IMR-90 (cell line): ENCODE results near the gene TCERG1L. TPM values are rescaled to one million over a fixed set of nuclear protein-coding genes. Genes with fewer than 3 reads are reported as not detected.

Experiments used
- ATAC-seq: fragments of 200-7000 bp; cut with Tn5 transposase; 2 replicates; pipeline ENCODE4 v1.9.1; 2020; ENCODE audit warnings: low read depth, mild to moderate bottlenecking, moderate library complexity
- BruUV-seq: library from RNA; stranded (reverse); fragments of 400-500 nt; replicated peaks from 2 replicates; lab custom pipeline; 2021; lab: Mats Ljungman, UMichigan
- CTCF ChIA-PET: fragments of 300-600 bp; formaldehyde crosslinking; extraction: SDS; loops from one replicate; lab custom pipeline; 2021; ENCODE audit warnings: antibody characterized with exemption; lab: Yijun Ruan, JAX
- POLR2A ChIA-PET: fragments of 300-600 bp; sonication (Branson Sonifier 250); formaldehyde crosslinking; loops from one replicate; lab custom pipeline; 2022; ENCODE audit warnings: antibody characterized with exemption; ENCODE audit not compliant: unreplicated experiment; lab: Charles Lee
- DNase-seq: peaks from one replicate; pipeline ENCODE4 v3.0.0; 2013
- H2AFZ ChIP-seq: replicated peaks from 2 replicates; pipeline ENCODE3; 2013; ENCODE audit warnings: low read length, mild to moderate bottlenecking; ENCODE audit not compliant: poor library complexity
- H2AK5ac ChIP-seq: 2 replicates; pipeline ENCODE4 v1.6.1; 2013; ENCODE audit warnings: low read depth, low read length, inconsistent platforms
- H2AK9ac ChIP-seq: replicated peaks from 2 replicates; pipeline ENCODE3; 2013; ENCODE audit warnings: mild to moderate bottlenecking, low read depth, low read length, moderate library complexity; ENCODE audit not compliant: poor library complexity
- H2BK120ac ChIP-seq: 2 replicates; pipeline ENCODE4 v1.6.1; 2013; ENCODE audit warnings: low read depth, low read length, inconsistent platforms
- H2BK15ac ChIP-seq: 3 replicates; pipeline ENCODE4 v1.6.1; 2013; ENCODE audit warnings: low read depth, low read length, inconsistent platforms
- H2BK20ac ChIP-seq: 2 replicates; pipeline ENCODE4 v1.6.1; 2013; ENCODE audit warnings: low read depth, mild to moderate bottlenecking, inconsistent platforms, low read length, moderate library complexity
- H2BK5ac ChIP-seq: 2 replicates; pipeline ENCODE4 v1.6.1; 2013; ENCODE audit warnings: mild to moderate bottlenecking, low read depth, low read length, inconsistent platforms; ENCODE audit not compliant: poor library complexity, severe bottlenecking
- H3K14ac ChIP-seq: replicated peaks from 2 replicates; pipeline ENCODE4 v1.6.1; 2013; ENCODE audit warnings: low read depth, low read length, inconsistent platforms
- H3K18ac ChIP-seq: 2 replicates; pipeline ENCODE4 v1.6.1; 2013; ENCODE audit warnings: low read depth, low read length, control low read depth
- H3K23ac ChIP-seq: 2 replicates; pipeline ENCODE4 v1.6.1; 2013; ENCODE audit warnings: low read depth, low read length, inconsistent platforms
- H3K27ac ChIP-seq: 2 replicates; pipeline ENCODE4 v1.5.1; 2013; ENCODE audit warnings: mild to moderate bottlenecking, control low read depth, low read length; ENCODE audit not compliant: insufficient read depth
- H3K27me3 ChIP-seq: 2 replicates; pipeline ENCODE4 v1.6.1; 2013; ENCODE audit warnings: low read length; ENCODE audit not compliant: control insufficient read depth, insufficient read depth
- H3K36me3 ChIP-seq: 2 replicates; pipeline ENCODE4 v1.6.1; 2013; ENCODE audit warnings: low read length, mixed read lengths; ENCODE audit not compliant: control insufficient read depth, insufficient read depth
- H3K4ac ChIP-seq: 2 replicates; pipeline ENCODE4 v1.6.1; 2013; ENCODE audit warnings: low read depth, low read length, inconsistent platforms
- H3K4me1 ChIP-seq: 2 replicates; pipeline ENCODE4 v1.6.1; 2013; ENCODE audit warnings: low read length, mixed read lengths; ENCODE audit not compliant: control insufficient read depth, insufficient read depth
- H3K4me2 ChIP-seq: 2 replicates; pipeline ENCODE4 v1.6.1; 2013; ENCODE audit warnings: low read depth, mild to moderate bottlenecking, control low read depth, low read length, moderate library complexity
- H3K4me3 ChIP-seq: 2 replicates; pipeline ENCODE4 v1.5.1; 2013; ENCODE audit warnings: low read depth, mild to moderate bottlenecking, control low read depth, low read length, moderate library complexity; ENCODE audit not compliant: insufficient read depth
- H3K56ac ChIP-seq: 2 replicates; pipeline ENCODE4 v1.6.1; 2013; ENCODE audit warnings: low read length, inconsistent platforms; ENCODE audit not compliant: insufficient read depth; ENCODE audit errors: extremely low read depth
- H3K79me1 ChIP-seq, 2 experiments: 2 replicates each; pipeline ENCODE4 v1.6.1; 2013; ENCODE audit warnings: low read length in 2 of 2, inconsistent platforms in 1 of 2, low read depth in 1 of 2
- H3K9ac ChIP-seq: 2 replicates; pipeline ENCODE4 v1.6.1; 2013; ENCODE audit warnings: low read depth, low read length, control low read depth
- H3K9me1 ChIP-seq: 2 replicates; pipeline ENCODE4 v1.6.1; 2013; ENCODE audit warnings: low read length, inconsistent platforms; ENCODE audit not compliant: insufficient read depth
- H3K9me3 ChIP-seq: 2 replicates; pipeline ENCODE4 v1.6.1; 2013; ENCODE audit warnings: low read length; ENCODE audit not compliant: control insufficient read depth, insufficient read depth
- H4K20me1 ChIP-seq: 2 replicates; pipeline ENCODE4 v1.6.1; 2013; ENCODE audit warnings: low read length, inconsistent platforms; ENCODE audit not compliant: insufficient read depth
- H4K5ac ChIP-seq: 2 replicates; pipeline ENCODE4 v1.6.1; 2013; ENCODE audit warnings: mild to moderate bottlenecking, low read depth, low read length, control low read depth
- H4K8ac ChIP-seq, 2 experiments: 2 replicates each; pipeline ENCODE4 v1.6.1; 2013; ENCODE audit warnings: low read depth in 2 of 2, low read length in 2 of 2, control low read depth in 1 of 2, inconsistent platforms in 1 of 2
- H4K91ac ChIP-seq: 2 replicates; pipeline ENCODE4 v1.6.1; 2013; ENCODE audit warnings: low read depth, low read length, inconsistent platforms; ENCODE audit not compliant: insufficient read depth
- BHLHE40 ChIP-seq: fragments of 150-350 bp; IDR thresholded peaks from 2 replicates; pipeline ENCODE4 v1.6.1; 2016; ENCODE audit warnings: mild to moderate bottlenecking, low read depth, low read length
- CEBPB ChIP-seq: IDR thresholded peaks from 2 replicates; pipeline ENCODE4 v1.6.1; 2012; ENCODE audit warnings: low read depth, low read length, improper control_type of control experiment
- CHD1 ChIP-seq: IDR thresholded peaks from 2 replicates; pipeline ENCODE4 v1.6.1; 2012; ENCODE audit warnings: low read depth, low read length, improper control_type of control experiment
- CTCF ChIP-seq: conservative IDR thresholded peaks from 2 replicates; pipeline ENCODE4 v1.5.1; 2012; ENCODE audit warnings: mild to moderate bottlenecking, low read depth, low read length, improper control_type of control experiment
- ELK1 ChIP-seq: fragments of 150-350 bp; IDR thresholded peaks from 2 replicates; pipeline ENCODE4 v1.6.1; 2016; ENCODE audit warnings: low read depth, mild to moderate bottlenecking, low read length, moderate library complexity, borderline replicate concordance
- FOS ChIP-seq: fragments of 150-350 bp; IDR thresholded peaks from 2 replicates; pipeline ENCODE4 v1.6.1; 2016; ENCODE audit warnings: low read depth, low read length
- MAFK ChIP-seq: IDR thresholded peaks from 2 replicates; pipeline ENCODE4 v1.6.1; 2012; ENCODE audit warnings: low read depth, low read length, improper control_type of control experiment
- MAZ ChIP-seq: IDR thresholded peaks from 2 replicates; pipeline ENCODE4 v1.6.1; 2012; ENCODE audit warnings: low read depth, mild to moderate bottlenecking, low read length, improper control_type of control experiment, moderate library complexity, borderline replicate concordance
- MXI1 ChIP-seq: IDR thresholded peaks from 2 replicates; pipeline ENCODE4 v1.6.1; 2012; ENCODE audit warnings: low read depth, mild to moderate bottlenecking, low read length, moderate library complexity, borderline replicate concordance
- NFE2L2 ChIP-seq: fragments of 150-350 bp; IDR thresholded peaks from 2 replicates; pipeline ENCODE4 v1.6.1; 2016; ENCODE audit warnings: low read depth, mild to moderate bottlenecking, low read length
- POLR2A ChIP-seq: IDR thresholded peaks from 2 replicates; pipeline ENCODE4 v1.6.1; 2012; ENCODE audit warnings: mild to moderate bottlenecking, low read depth, low read length
- RAD21 ChIP-seq: IDR thresholded peaks from 2 replicates; pipeline ENCODE4 v1.6.1; 2012; ENCODE audit warnings: low read length, improper control_type of control experiment
- RCOR1 ChIP-seq: IDR thresholded peaks from 2 replicates; pipeline ENCODE4 v1.6.1; 2012; ENCODE audit warnings: mild to moderate bottlenecking, low read length, improper control_type of control experiment; ENCODE audit not compliant: insufficient replicate concordance
- RFX5 ChIP-seq: IDR thresholded peaks from 2 replicates; pipeline ENCODE4 v1.8.0; 2012; ENCODE audit warnings: low read depth, mild to moderate bottlenecking, low read length, moderate library complexity
- SMC3 ChIP-seq: fragments of 150-350 bp; IDR thresholded peaks from 2 replicates; pipeline ENCODE4 v1.6.1; 2016; ENCODE audit warnings: low read depth, mild to moderate bottlenecking, antibody characterized with exemption, low read length, moderate library complexity
- USF2 ChIP-seq: fragments of 150-350 bp; IDR thresholded peaks from 2 replicates; pipeline ENCODE4 v1.6.1; 2017; ENCODE audit warnings: mild to moderate bottlenecking, antibody characterized with exemption, low read length, low read depth
- WGBS, 2 experiments: methylation state at CpG; one replicate each; pipeline versions ENCODE4 v1.1.5 to v1.1.7; 2013; ENCODE audit warnings: missing lambda C conversion rate in 2 of 2; ENCODE audit not compliant: insufficient read length in 1 of 2; ENCODE audit errors: extremely low coverage in 2 of 2; 5-methylcytosine and 5-hydroxymethylcytosine counted together
- dilution Hi-C: fragments of 300-500 bp; cut with HindIII; formaldehyde crosslinking; loops from one replicate; pipeline ENCODE4 v1.14.3; 2018; ENCODE audit warnings: low sequenced_read_pairs; ENCODE audit not compliant: unreplicated experiment
- in situ Hi-C: fragments of 300-500 bp; cut with MboI; formaldehyde crosslinking; loops from 3 replicates; pipeline ENCODE4 v1.14.3; 2019; ENCODE audit warnings: low sequenced_read_pairs, inconsistent platforms, mixed read lengths
- intact Hi-C: fragments of 100-400 bp; cut with micrococcal nuclease; formaldehyde crosslinking; loops from 2 replicates; pipeline ENCODE4 v1.10.0; 2022
- polyA plus RNA-seq, 3 experiments: library from polyadenylated mRNA; depleted of rRNA; stranded (reverse); fragments of >200 nt; gene quantifications; 2 replicates each; pipeline ENCODE4 v1.2.3, GENCODE V29; 2012; ENCODE audit warnings: low replicate concordance in 1 of 3
- total RNA-seq: library from RNA; depleted of rRNA; stranded (reverse); fragments of >200 nt; gene quantifications from 2 replicates; pipeline ENCODE4 v1.2.3, GENCODE V29; 2012

The TCERG1L gene
- total and polyA plus RNA-seq, 2 of the 4 experiments (the other 2 are of a cell fraction): not detected

GRCh38 chr10:131048606-131049005, 262.9 kb downstream of the TCERG1L start:
- BruUV-seq: no TSS peak
- ATAC-seq: no peak
- no peak overlapping the region for H2AK5ac ChIP-seq
- H3K27me3 ChIP-seq: no peaks in the 10 kb centered on the region
- no peaks in the 10 kb centered on the region for H3K9me1 ChIP-seq
- dilution Hi-C loops: no loop called here
- no peak overlapping the region for H3K9ac ChIP-seq
- H3K79me1 ChIP-seq: no peaks in the 10 kb centered on the region
- H3K9me3 ChIP-seq: peaks cover 34% of the 10 kb centered on the region
- H4K91ac ChIP-seq: no peak overlapping the region
- H4K5ac ChIP-seq: no peak overlapping the region
- POLR2A ChIA-PET: no interaction called here
- no peak overlapping the region for H2BK15ac ChIP-seq
- H2BK120ac ChIP-seq: no peak overlapping the region
- CTCF ChIA-PET: no interaction called here
- H2AFZ ChIP-seq: no peak overlapping the region
- H3K4me3 ChIP-seq: no peak overlapping the region
- WGBS, 2 experiments: 33% methylated on average over 2 of the region's 12 CpGs; no CpG with 5 or more reads in 1 of the 2 experiments
- TF ChIP-seq CHD1 (no peak), SMC3 (no peak), POLR2A (no peak), RCOR1 (no peak), RAD21 (no peak), ELK1 (no peak), CEBPB (no peak), MXI1 (no peak), FOS (no peak), USF2 (no peak), MAZ (no peak), MAFK (no peak), CTCF (no peak), BHLHE40 (no peak), RFX5 (no peak), NFE2L2 (no peak)
- no peak for DNase-seq
- H3K27ac ChIP-seq: no peak overlapping the region
- no peaks in the 10 kb centered on the region for H3K4me1 ChIP-seq
- no peak overlapping the region for H3K4me2 ChIP-seq
- H3K56ac ChIP-seq: no peak overlapping the region
- intact Hi-C loops: no loop called here
- H3K23ac ChIP-seq: no peak overlapping the region
- no peaks in the 10 kb centered on the region for H4K20me1 ChIP-seq
- no peak overlapping the region for H3K14ac ChIP-seq
- H4K8ac ChIP-seq: no peak overlapping the region
- no peak overlapping the region for H2BK20ac ChIP-seq
- H2AK9ac ChIP-seq: no peak overlapping the region
- no peak overlapping the region for H2BK5ac ChIP-seq
- H3K18ac ChIP-seq: no peak overlapping the region
- no peaks in the 10 kb centered on the region for H3K36me3 ChIP-seq
- no peak overlapping the region for H3K4ac ChIP-seq
- in situ Hi-C loops: no loop called here
